H1 (cell line): Measurements from ENCODE around the gene CEP89.

ENCODE experiments used
- CTCF ChIP-seq, 3 experiments: IDR thresholded peaks; 1 replicate in 2 of 3; 2 replicates in 1 of 3; pipeline versions ENCODE4 v1.5.1 to v1.6.1; 2011; ENCODE audit warnings: low read length in 3 of 3, mild to moderate bottlenecking in 3 of 3, inconsistent platforms in 2 of 3, low read depth in 1 of 3, moderate library complexity in 1 of 3; ENCODE audit not compliant: insufficient read depth in 1 of 3; ENCODE audit errors: control extremely low read depth in 1 of 3
- KDM1A ChIP-seq: fragments of 200-600, 300-600 bp; sonication (generic); IDR thresholded peaks from 2 replicates; pipeline ENCODE4 v1.7.1; 2016; ENCODE audit warnings: mild to moderate bottlenecking, low read length, borderline replicate concordance
- MAFK ChIP-seq: IDR thresholded peaks from 2 replicates; pipeline ENCODE4 v1.6.1; 2012; ENCODE audit warnings: low read depth, mild to moderate bottlenecking, improper control_type of control experiment, low read length
- MAX ChIP-seq: IDR thresholded peaks from 2 replicates; pipeline ENCODE4 v1.6.1; 2012; ENCODE audit warnings: inconsistent platforms
- POLR2A ChIP-seq, 2 experiments: IDR thresholded peaks; 1 replicate in 1 of 2; 2 replicates in 1 of 2; pipeline ENCODE4 v1.6.1; 2011; ENCODE audit warnings: low read depth in 2 of 2, low read length in 2 of 2, mild to moderate bottlenecking in 2 of 2; ENCODE audit errors: control extremely low read depth in 1 of 2
- RNF2 ChIP-seq: fragments of 200-900, 300-1000 bp; sonication (generic); IDR thresholded peaks from 2 replicates; pipeline ENCODE4 v1.7.1; 2016; ENCODE audit warnings: borderline replicate concordance, low read depth, mild to moderate bottlenecking, antibody characterized with exemption, low read length; ENCODE audit not compliant: poor library complexity, severe bottlenecking; ENCODE audit errors: missing control alignments
- TEAD4 ChIP-seq: IDR thresholded peaks from 2 replicates; pipeline ENCODE4 v1.6.1; 2012; ENCODE audit warnings: low read depth, low read length, inconsistent platforms, mixed read lengths

- TF ChIP-seq RNF2 (no peak), POLR2A (IDR thresholded peaks at IDR 0.05; ENCODE audit: control extremely low read depth in 1 of 2, low read depth in 2 of 2, low read length in 2 of 2) (no peak), MAFK (no peak), TEAD4 (no peak), CTCF (IDR thresholded peaks at IDR 0.05; ENCODE audit: control extremely low read depth in 1 of 3, insufficient read depth in 1 of 3, low read depth in 1 of 3, low read length in 3 of 3) (no peak), KDM1A (no peak), MAX (no peak)
These were observed 91.1 kb downstream of the CEP89 start for GRCh38 chr19:32880622-32881021.
